ENCODE data around the gene ALX4.

The ALX4 gene

DNA sequence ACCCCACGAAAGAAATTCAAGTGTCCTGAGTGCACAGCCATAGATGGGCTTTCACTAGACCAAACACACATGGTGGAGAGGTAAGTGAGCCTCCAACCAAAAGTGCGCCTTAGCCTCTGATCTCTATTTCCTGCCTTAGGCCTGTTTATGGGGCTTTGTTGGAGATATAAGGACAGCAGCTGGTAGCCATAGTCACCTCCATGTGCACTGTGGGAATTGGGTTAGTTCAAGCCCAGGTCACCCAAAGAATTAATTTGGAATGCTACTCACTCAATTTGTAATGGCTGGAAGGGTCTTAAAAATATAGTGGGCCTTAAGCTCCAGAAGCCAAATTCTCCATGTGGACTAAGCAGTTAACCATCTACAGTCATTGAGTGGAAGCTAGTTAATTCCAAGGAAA is 73.6 kb downstream of the ALX4 start:
- H3K4me2 ChIP-seq (ENCODE audit: low read depth, low read length, poor library complexity, severe bottlenecking): no peak overlapping the region
- H3K27me3 ChIP-seq (ENCODE audit: insufficient read depth, low read length, poor library complexity, severe bottlenecking): no peaks in the 10 kb centered on the region
- no peaks in the 10 kb centered on the region for H3K9me2 ChIP-seq (replicated peaks; ENCODE audit: low read depth, low read length)
- TF ChIP-seq, protein P1, sequence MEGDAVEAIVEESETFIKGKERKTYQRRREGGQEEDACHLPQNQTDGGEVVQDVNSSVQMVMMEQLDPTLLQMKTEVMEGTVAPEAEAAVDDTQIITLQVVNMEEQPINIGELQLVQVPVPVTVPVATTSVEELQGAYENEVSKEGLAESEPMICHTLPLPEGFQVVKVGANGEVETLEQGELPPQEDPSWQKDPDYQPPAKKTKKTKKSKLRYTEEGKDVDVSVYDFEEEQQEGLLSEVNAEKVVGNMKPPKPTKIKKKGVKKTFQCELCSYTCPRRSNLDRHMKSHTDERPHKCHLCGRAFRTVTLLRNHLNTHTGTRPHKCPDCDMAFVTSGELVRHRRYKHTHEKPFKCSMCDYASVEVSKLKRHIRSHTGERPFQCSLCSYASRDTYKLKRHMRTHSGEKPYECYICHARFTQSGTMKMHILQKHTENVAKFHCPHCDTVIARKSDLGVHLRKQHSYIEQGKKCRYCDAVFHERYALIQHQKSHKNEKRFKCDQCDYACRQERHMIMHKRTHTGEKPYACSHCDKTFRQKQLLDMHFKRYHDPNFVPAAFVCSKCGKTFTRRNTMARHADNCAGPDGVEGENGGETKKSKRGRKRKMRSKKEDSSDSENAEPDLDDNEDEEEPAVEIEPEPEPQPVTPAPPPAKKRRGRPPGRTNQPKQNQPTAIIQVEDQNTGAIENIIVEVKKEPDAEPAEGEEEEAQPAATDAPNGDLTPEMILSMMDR (conservative IDR thresholded peaks at IDR 0.05; ENCODE audit: low read length): no peak
- no peak for TF ChIP-seq EZH2phosphoT487 (IDR thresholded peaks at IDR 0.05; ENCODE audit: borderline replicate concordance)
- H3F3A ChIP-seq (ENCODE audit: low read depth): no peaks in the 10 kb centered on the region
- no peak overlapping the region for H3K4me3 ChIP-seq (ENCODE audit: low read length, poor library complexity, severe bottlenecking)
- H3K36me3 ChIP-seq (ENCODE audit: insufficient read depth, low read length): peaks cover 33% of the 10 kb centered on the region; the same call in 1 of the 2 replicates
- H3K9ac ChIP-seq (ENCODE audit: low read depth, low read length, poor library complexity, severe bottlenecking): no peak overlapping the region
- H3K9me3 ChIP-seq (ENCODE audit: insufficient read depth, low read depth, low read length): no peaks in the 10 kb centered on the region
- no peaks in the 10 kb centered on the region for H4K20me1 ChIP-seq (ENCODE audit: insufficient read depth, low read length, poor library complexity, severe bottlenecking)
- no peak overlapping the region for H2AFZ ChIP-seq (ENCODE audit: low read length)
- H3K4me1 ChIP-seq (ENCODE audit: insufficient read depth, low read length, poor library complexity, severe bottlenecking): no peaks in the 10 kb centered on the region
- H3K79me2 ChIP-seq (ENCODE audit: insufficient read depth, low read length): no peaks in the 10 kb centered on the region

DNA sequence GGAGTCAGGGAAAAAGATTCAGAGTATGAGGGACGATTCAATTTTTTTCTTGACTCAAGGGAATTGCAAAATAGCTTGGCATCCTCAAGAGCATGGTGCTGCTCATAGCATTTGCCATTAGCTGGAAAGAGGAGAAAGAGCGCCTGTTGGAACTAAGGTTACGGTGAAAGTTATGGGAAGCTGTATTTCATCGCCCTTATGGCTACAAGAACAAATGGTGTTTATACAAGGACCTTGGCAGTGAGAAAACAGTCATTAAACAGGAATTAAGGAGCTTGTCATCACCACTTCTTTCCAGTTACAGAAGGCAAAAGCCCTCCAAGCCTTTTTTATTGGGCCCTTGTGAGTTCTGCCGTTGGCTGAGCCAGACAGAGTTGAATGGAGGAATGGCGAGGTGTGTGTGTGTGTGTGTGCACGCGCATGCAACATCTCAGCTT is 74.2 kb downstream of the ALX4 start:
- no peaks in the 10 kb centered on the region for H4K20me1 ChIP-seq (ENCODE audit: insufficient read depth, low read length, poor library complexity, severe bottlenecking)
- H3F3A ChIP-seq (ENCODE audit: low read depth): no peaks in the 10 kb centered on the region
- H3K4me3 ChIP-seq (ENCODE audit: low read length, poor library complexity, severe bottlenecking): no peak overlapping the region
- no peaks in the 10 kb centered on the region for H3K9me2 ChIP-seq (replicated peaks; ENCODE audit: low read depth, low read length)
- no peak overlapping the region for H3K4me2 ChIP-seq (ENCODE audit: low read depth, low read length, poor library complexity, severe bottlenecking)
- H3K9ac ChIP-seq (ENCODE audit: low read depth, low read length, poor library complexity, severe bottlenecking): no peak overlapping the region
- TF ChIP-seq, protein P1 (conservative IDR thresholded peaks at IDR 0.05; ENCODE audit: low read length): no peak
- no peak for TF ChIP-seq EZH2phosphoT487 (IDR thresholded peaks at IDR 0.05; ENCODE audit: borderline replicate concordance)
- peaks cover 33% of the 10 kb centered on the region; the same call in 1 of the 2 replicates for H3K36me3 ChIP-seq (ENCODE audit: insufficient read depth, low read length)
- H3K27me3 ChIP-seq (ENCODE audit: insufficient read depth, low read length, poor library complexity, severe bottlenecking): no peaks in the 10 kb centered on the region
- no peak overlapping the region for H2AFZ ChIP-seq (ENCODE audit: low read length)
- H3K4me1 ChIP-seq (ENCODE audit: insufficient read depth, low read length, poor library complexity, severe bottlenecking): no peaks in the 10 kb centered on the region
- no peaks in the 10 kb centered on the region for H3K79me2 ChIP-seq (ENCODE audit: insufficient read depth, low read length)
- H3K9me3 ChIP-seq (ENCODE audit: insufficient read depth, low read depth, low read length): no peaks in the 10 kb centered on the region

DNA sequence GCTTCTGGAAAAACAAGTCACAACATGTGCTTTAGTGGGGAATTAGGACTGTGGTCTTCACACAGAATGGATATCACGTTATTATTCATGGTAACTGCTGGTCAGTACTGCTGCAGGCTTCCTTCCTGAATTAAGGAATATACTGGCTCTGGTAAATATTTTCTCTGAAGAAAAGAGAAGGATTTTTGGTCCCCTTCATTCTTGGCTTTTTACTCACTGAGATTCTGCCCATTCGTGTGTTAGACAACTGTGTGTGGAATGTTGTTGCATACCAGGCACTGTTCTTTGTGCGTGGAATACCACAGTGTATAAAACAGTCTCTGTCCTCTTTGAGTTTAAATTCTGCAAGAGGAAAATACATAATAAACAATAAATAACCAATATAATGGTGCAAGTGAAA is 80.3 kb downstream of the ALX4 start:
- H2AFZ ChIP-seq (ENCODE audit: low read length): no peak overlapping the region
- H3K4me3 ChIP-seq (ENCODE audit: low read length, poor library complexity, severe bottlenecking): no peak overlapping the region
- no peaks in the 10 kb centered on the region for H3F3A ChIP-seq (ENCODE audit: low read depth)
- H3K79me2 ChIP-seq (ENCODE audit: insufficient read depth, low read length): no peaks in the 10 kb centered on the region
- H3K4me1 ChIP-seq (ENCODE audit: insufficient read depth, low read length, poor library complexity, severe bottlenecking): peaks cover 11% of the 10 kb centered on the region
- H3K9ac ChIP-seq (ENCODE audit: low read depth, low read length, poor library complexity, severe bottlenecking): no peak overlapping the region
- H3K9me2 ChIP-seq (replicated peaks; ENCODE audit: low read depth, low read length): no peaks in the 10 kb centered on the region
- H3K4me2 ChIP-seq (ENCODE audit: low read depth, low read length, poor library complexity, severe bottlenecking): no peak overlapping the region
- no peaks in the 10 kb centered on the region for H3K27me3 ChIP-seq (ENCODE audit: insufficient read depth, low read length, poor library complexity, severe bottlenecking)
- 0 out of 2 replicates have a peak, but pooled peaks cover 3% of the 10 kb centered on the region for H3K36me3 ChIP-seq (ENCODE audit: insufficient read depth, low read length)
- H3K9me3 ChIP-seq (ENCODE audit: insufficient read depth, low read depth, low read length): no peaks in the 10 kb centered on the region
- no peaks in the 10 kb centered on the region for H4K20me1 ChIP-seq (ENCODE audit: insufficient read depth, low read length, poor library complexity, severe bottlenecking)
- TF ChIP-seq EZH2phosphoT487 (IDR thresholded peaks at IDR 0.05; ENCODE audit: borderline replicate concordance): no peak
- TF ChIP-seq, protein P1 (conservative IDR thresholded peaks at IDR 0.05; ENCODE audit: low read length): no peak

Measured in Loucy (cell line).